ENCODE data around the gene SMU1. TPM values are rescaled to one million over a fixed set of nuclear protein-coding genes. Genes with fewer than 3 reads are reported as not detected.
"Not testable (repeated sequence)": the region's sequence is repeated elsewhere in the genome, so short reads cannot be mapped to it uniquely, and the experiment has no call there.

The SMU1 gene
- total and polyA plus RNA-seq, 2 donors (not counting 3 experiments of a cell fraction or from before 2014, with no cell fraction given) = 8.5 to 21.7 TPM

- H3K4me1 ChIP-seq (ENCODE audit: control insufficient read depth, extremely low read depth, insufficient read depth, low read length) = peaks cover 20% of the 10 kb centered on the region
- H3K9me1 ChIP-seq (replicated peaks; ENCODE audit: control insufficient read depth, extremely low read depth, insufficient read depth, low read length); H3K27ac ChIP-seq (ENCODE audit: insufficient read depth, low read depth, low read length); H3K9me3 ChIP-seq (replicated peaks; ENCODE audit: control insufficient read depth, insufficient read depth, low read length); POLR2A ChIA-PET; H3K79me2 ChIP-seq (ENCODE audit: control insufficient read depth, insufficient read depth, low read length); H4K20me1 ChIP-seq (replicated peaks; ENCODE audit: control insufficient read depth, extremely low read depth, insufficient read depth, low read length); H3K4me3 ChIP-seq (replicated peaks in 1 of 3; ENCODE audit: insufficient read depth in 1 of 3, low read depth in 1 of 3, low read length in 3 of 3); BruUV-seq (replicated peaks); FAIRE-seq; H3K36me3 ChIP-seq (ENCODE audit: control insufficient read depth in 2 of 2, extremely low read depth in 1 of 2, insufficient read depth in 2 of 2, low read length in 2 of 2); intact Hi-C loops (cut with micrococcal nuclease); H3K27me3 ChIP-seq (ENCODE audit: control insufficient read depth in 2 of 2, insufficient read depth in 2 of 2, low read length in 2 of 2); DNase-seq (ENCODE audit: low read depth, low spot score); dilution Hi-C loops (cut with MboI; ENCODE audit: extremely low pct_ligation_motif_present, low sequenced_read_pairs); H3K9ac ChIP-seq (replicated peaks; ENCODE audit: extremely low read depth, insufficient read depth, low read length); CTCF ChIA-PET; H2AFZ ChIP-seq (ENCODE audit: low read depth, low read length); H3K4me2 ChIP-seq (ENCODE audit: insufficient read depth, low read length): not testable (repeated sequence)
Observed at GRCh38 chr9:33085672-33086071, 9.2 kb upstream of the SMU1 start.

- H3K4me2 ChIP-seq (ENCODE audit: insufficient read depth, low read length) = no peak overlapping the region
- H4K20me1 ChIP-seq (replicated peaks; ENCODE audit: control insufficient read depth, extremely low read depth, insufficient read depth, low read length) = no peaks in the 10 kb centered on the region
- H3K36me3 ChIP-seq (ENCODE audit: control insufficient read depth in 2 of 2, extremely low read depth in 1 of 2, insufficient read depth in 2 of 2, low read length in 2 of 2) = no peaks in the 10 kb centered on the region
- FAIRE-seq (peak; percentile 33), DNase-seq (ENCODE audit: low read depth, low spot score) (peak; percentile 91)
- H3K27me3 ChIP-seq (ENCODE audit: control insufficient read depth in 2 of 2, insufficient read depth in 2 of 2, low read length in 2 of 2) = no peaks in the 10 kb centered on the region
- no peaks in the 10 kb centered on the region for H3K9me1 ChIP-seq (replicated peaks; ENCODE audit: control insufficient read depth, extremely low read depth, insufficient read depth, low read length)
- H3K9me3 ChIP-seq (replicated peaks; ENCODE audit: control insufficient read depth, insufficient read depth, low read length) = no peaks in the 10 kb centered on the region
- H2AFZ ChIP-seq (ENCODE audit: low read depth, low read length) = peak overlapping the region; percentile 66
- dilution Hi-C loops (cut with MboI; ENCODE audit: extremely low pct_ligation_motif_present, low sequenced_read_pairs) = no loop called here
- peaks cover 21% of the 10 kb centered on the region for H3K4me1 ChIP-seq (ENCODE audit: control insufficient read depth, extremely low read depth, insufficient read depth, low read length)
- H3K9ac ChIP-seq (replicated peaks; ENCODE audit: extremely low read depth, insufficient read depth, low read length) = peak overlapping the region; percentile 20
- BruUV-seq (replicated peaks) = no TSS peak
- TF ChIP-seq FOS (IDR thresholded peaks at IDR 0.05; ENCODE audit: borderline replicate concordance, insufficient read depth, low read length) (no peak), EZH2 (IDR thresholded peaks at IDR 0.05; ENCODE audit: borderline replicate concordance, low read depth, low read length, severe bottlenecking) (no peak), JUN (IDR thresholded peaks at IDR 0.05; ENCODE audit: borderline replicate concordance, insufficient read depth, insufficient read length, low read depth) (peak; percentile 68), MYC (IDR thresholded peaks at IDR 0.05; ENCODE audit: low read depth, low read length) (no peak), MAX (IDR thresholded peaks at IDR 0.05; ENCODE audit: insufficient read depth, insufficient read length) (peak; percentile 74)
- H3K79me2 ChIP-seq (ENCODE audit: control insufficient read depth, insufficient read depth, low read length) = no peaks in the 10 kb centered on the region
- peak overlapping the region; percentile 28 for H3K27ac ChIP-seq (ENCODE audit: insufficient read depth, low read depth, low read length)
- intact Hi-C loops (cut with micrococcal nuclease) = no loop called here
- ChIA-PET CTCF (interaction anchor here (0.6 to 6.4 kb wide), 6 partner anchors 68 to 182 kb away, joined by 3 to 67 read pairs (median 6); partner anchors contain the start of genes B4GALT1, BAG1 and CHMP5), POLR2A (no interaction called here)
- H3K4me3 ChIP-seq (replicated peaks in 1 of 3; ENCODE audit: insufficient read depth in 1 of 3, low read depth in 1 of 3, low read length in 3 of 3) = no peak overlapping the region
Observed at GRCh38 chr9:33082538-33083326, 6.3 kb upstream of the SMU1 start.

Data from endothelial cell of umbilical vein (primary cell).